Keratinocyte (primary cell): ENCODE results near the gene ROMO1.

Source experiments
- CTCF ChIP-seq, 3 experiments: IDR thresholded peaks in 1 of 3; conservative IDR thresholded peaks in 1 of 3; optimal IDR thresholded peaks in 1 of 3; 2 replicates in 2 of 3; 3 replicates in 1 of 3; pipeline versions ENCODE3 to v1.5.1; 2011; ENCODE audit warnings: low read length in 3 of 3, mild to moderate bottlenecking in 3 of 3, moderate library complexity in 2 of 3, control low read depth in 1 of 3, inconsistent platforms in 1 of 3; ENCODE audit not compliant: insufficient read depth in 2 of 3; ENCODE audit errors: extremely low read depth in 1 of 3
- EZH2 ChIP-seq: IDR thresholded peaks from one replicate; pipeline ENCODE4 v1.6.1; 2012; ENCODE audit warnings: inconsistent platforms, mild to moderate bottlenecking, low read length, moderate library complexity

DNA sequence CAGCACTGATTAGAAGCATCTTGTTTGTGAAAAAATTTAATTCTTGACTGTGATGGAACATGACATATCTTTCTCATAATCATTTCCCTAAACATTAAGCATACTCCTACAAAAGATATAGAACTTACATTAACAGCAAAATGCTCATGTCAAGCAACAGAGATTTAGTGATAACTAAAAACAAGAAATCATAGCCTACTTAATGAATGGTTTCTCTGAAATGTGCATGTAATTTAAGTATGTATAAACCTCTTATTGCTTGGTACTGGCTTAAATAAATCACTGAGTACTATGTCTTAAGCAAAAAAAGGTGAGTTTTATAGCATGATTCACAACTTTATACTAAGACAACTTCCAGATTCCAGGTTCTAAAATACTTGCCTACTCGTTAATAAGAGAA lies 9.3 kb downstream of the ROMO1 start:
- TF ChIP-seq CTCF (optimal IDR thresholded peaks at IDR 0.05 in 1 of 3, IDR thresholded peaks at IDR 0.05 in 1 of 3, conservative IDR thresholded peaks at IDR 0.05 in 1 of 3; ENCODE audit: extremely low read depth in 1 of 3, insufficient read depth in 2 of 3, low read length in 3 of 3) (no peak), EZH2 (no peak)
